ENCODE results near the gene PREB. TPM values are rescaled to one million over a fixed set of nuclear protein-coding genes. Genes with fewer than 3 reads are reported as not detected.

Gene PREB
- total RNA-seq, 1 donor from 2014 or later, result 42.9 TPM

- H3K27ac Mint-ChIP-seq (ENCODE audit: unreplicated experiment), result no peak overlapping the region
- TF ChIP-seq, protein P1, sequence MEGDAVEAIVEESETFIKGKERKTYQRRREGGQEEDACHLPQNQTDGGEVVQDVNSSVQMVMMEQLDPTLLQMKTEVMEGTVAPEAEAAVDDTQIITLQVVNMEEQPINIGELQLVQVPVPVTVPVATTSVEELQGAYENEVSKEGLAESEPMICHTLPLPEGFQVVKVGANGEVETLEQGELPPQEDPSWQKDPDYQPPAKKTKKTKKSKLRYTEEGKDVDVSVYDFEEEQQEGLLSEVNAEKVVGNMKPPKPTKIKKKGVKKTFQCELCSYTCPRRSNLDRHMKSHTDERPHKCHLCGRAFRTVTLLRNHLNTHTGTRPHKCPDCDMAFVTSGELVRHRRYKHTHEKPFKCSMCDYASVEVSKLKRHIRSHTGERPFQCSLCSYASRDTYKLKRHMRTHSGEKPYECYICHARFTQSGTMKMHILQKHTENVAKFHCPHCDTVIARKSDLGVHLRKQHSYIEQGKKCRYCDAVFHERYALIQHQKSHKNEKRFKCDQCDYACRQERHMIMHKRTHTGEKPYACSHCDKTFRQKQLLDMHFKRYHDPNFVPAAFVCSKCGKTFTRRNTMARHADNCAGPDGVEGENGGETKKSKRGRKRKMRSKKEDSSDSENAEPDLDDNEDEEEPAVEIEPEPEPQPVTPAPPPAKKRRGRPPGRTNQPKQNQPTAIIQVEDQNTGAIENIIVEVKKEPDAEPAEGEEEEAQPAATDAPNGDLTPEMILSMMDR (IDR thresholded peaks at IDR 0.05; ENCODE audit: unreplicated experiment), result no peak
- no peaks in the 10 kb centered on the region for H3K36me3 Mint-ChIP-seq (ENCODE audit: low read depth, unreplicated experiment)
- no peak overlapping the region for H3K4me3 Mint-ChIP-seq (ENCODE audit: unreplicated experiment)
- H3K27me3 Mint-ChIP-seq (ENCODE audit: unreplicated experiment), result peaks cover 2% of the 10 kb centered on the region
- H3K9me3 Mint-ChIP-seq (ENCODE audit: unreplicated experiment), result no peaks in the 10 kb centered on the region
- DNase-seq (ENCODE audit: low spot score), result no peak
- no peaks in the 10 kb centered on the region for H3K4me1 Mint-ChIP-seq (ENCODE audit: unreplicated experiment)
These were observed 25.8 kb upstream of the PREB start for GRCh38 chr2:27160191-27160590.

DNA sequence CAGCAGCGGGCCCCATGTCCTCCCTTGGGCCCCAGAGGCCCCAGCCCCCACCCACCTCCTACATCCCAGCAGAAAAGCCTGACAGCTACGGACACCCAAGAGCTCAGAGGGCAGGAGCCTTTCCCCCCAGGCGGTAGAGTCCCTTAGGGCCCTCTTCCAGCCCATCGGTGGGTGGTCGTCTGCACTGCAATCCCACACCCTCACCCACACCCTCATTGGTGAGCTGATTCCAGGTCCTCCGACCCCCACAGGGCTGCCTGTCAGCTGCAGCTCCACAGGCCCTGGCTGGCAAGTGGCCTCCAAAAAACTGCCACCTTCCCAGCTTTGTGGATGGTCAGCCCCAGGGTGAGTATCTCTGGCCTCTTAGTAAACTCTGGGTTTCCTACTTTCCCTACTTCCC, 24.8 kb upstream of the PREB start:
- no peak overlapping the region for H3K27ac Mint-ChIP-seq (ENCODE audit: unreplicated experiment)
- TF ChIP-seq, protein P1 (IDR thresholded peaks at IDR 0.05; ENCODE audit: unreplicated experiment), result no peak
- peaks cover 2% of the 10 kb centered on the region for H3K27me3 Mint-ChIP-seq (ENCODE audit: unreplicated experiment)
- DNase-seq (ENCODE audit: low spot score), result no peak
- no peaks in the 10 kb centered on the region for H3K9me3 Mint-ChIP-seq (ENCODE audit: unreplicated experiment)
- no peak overlapping the region for H3K4me3 Mint-ChIP-seq (ENCODE audit: unreplicated experiment)
- no peaks in the 10 kb centered on the region for H3K4me1 Mint-ChIP-seq (ENCODE audit: unreplicated experiment)
- H3K36me3 Mint-ChIP-seq (ENCODE audit: low read depth, unreplicated experiment), result no peaks in the 10 kb centered on the region

GRCh38 chr2:27158468-27158867, 24.0 kb upstream of the PREB start:
- Mint-ChIP-seq H3K4me1 (ENCODE audit: unreplicated experiment) (no peaks in the 10 kb centered on the region), H3K36me3 (ENCODE audit: low read depth, unreplicated experiment) (no peaks in the 10 kb centered on the region), H3K4me3 (ENCODE audit: unreplicated experiment) (no peak overlapping the region), H3K9me3 (ENCODE audit: unreplicated experiment) (no peaks in the 10 kb centered on the region), H3K27ac (ENCODE audit: unreplicated experiment) (no peak overlapping the region), H3K27me3 (ENCODE audit: unreplicated experiment) (peaks cover 2% of the 10 kb centered on the region)
- TF ChIP-seq, protein P1 (IDR thresholded peaks at IDR 0.05; ENCODE audit: unreplicated experiment), result no peak
- no peak for DNase-seq (ENCODE audit: low spot score)

DNA sequence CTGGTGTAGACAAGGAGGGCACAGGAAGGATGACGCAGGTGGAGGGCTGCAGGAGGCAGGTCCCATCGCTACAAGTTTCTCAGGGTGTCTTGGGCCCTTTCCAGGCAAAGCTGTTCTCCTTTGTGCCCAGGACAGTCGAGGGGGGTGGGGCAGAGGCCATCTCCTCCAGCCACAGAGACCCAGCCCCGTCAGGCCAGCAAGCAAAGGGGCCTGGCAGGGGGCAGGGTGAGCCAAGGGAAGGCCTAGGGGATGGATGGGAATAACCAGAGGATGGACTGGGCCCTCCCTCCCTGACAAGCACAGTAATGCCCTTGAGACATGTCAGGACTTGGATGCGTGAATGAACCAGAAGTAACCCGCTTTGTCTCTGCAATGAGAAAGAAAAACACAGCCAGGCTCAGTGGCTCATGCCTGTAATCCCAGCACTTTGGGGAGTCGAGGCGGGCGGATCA, 20.7 kb upstream of the PREB start:
- H3K36me3 Mint-ChIP-seq (ENCODE audit: low read depth, unreplicated experiment), result no peaks in the 10 kb centered on the region
- H3K27ac Mint-ChIP-seq (ENCODE audit: unreplicated experiment), result no peak overlapping the region
- no peak for DNase-seq (ENCODE audit: low spot score)
- peaks cover 1% of the 10 kb centered on the region for H3K27me3 Mint-ChIP-seq (ENCODE audit: unreplicated experiment)
- no peaks in the 10 kb centered on the region for H3K4me1 Mint-ChIP-seq (ENCODE audit: unreplicated experiment)
- no peak overlapping the region for H3K4me3 Mint-ChIP-seq (ENCODE audit: unreplicated experiment)
- no peaks in the 10 kb centered on the region for H3K9me3 Mint-ChIP-seq (ENCODE audit: unreplicated experiment)
- TF ChIP-seq, protein P1 (IDR thresholded peaks at IDR 0.05; ENCODE audit: unreplicated experiment), result no peak

GRCh38 chr2:27154488-27154887, 20.1 kb upstream of the PREB start:
- Mint-ChIP-seq H3K36me3 (ENCODE audit: low read depth, unreplicated experiment) (no peaks in the 10 kb centered on the region), H3K27me3 (ENCODE audit: unreplicated experiment) (no peaks in the 10 kb centered on the region), H3K27ac (ENCODE audit: unreplicated experiment) (no peak overlapping the region), H3K4me1 (ENCODE audit: unreplicated experiment) (no peaks in the 10 kb centered on the region), H3K9me3 (ENCODE audit: unreplicated experiment) (no peaks in the 10 kb centered on the region), H3K4me3 (ENCODE audit: unreplicated experiment) (no peak overlapping the region)
- TF ChIP-seq, protein P1 (IDR thresholded peaks at IDR 0.05; ENCODE audit: unreplicated experiment), result no peak
- no peak for DNase-seq (ENCODE audit: low spot score)

Data from endothelial cell (in vitro differentiated cells).